Vagina (tissue), 2 donors: ENCODE results near the gene GPR162. TPM values are rescaled to one million over a fixed set of nuclear protein-coding genes. Genes with fewer than 3 reads are reported as not detected.

Experiments
- DNase-seq, 2 donors: peaks; one replicate each; pipeline ENCODE4 v3.0.0-alpha.2; 2017; ENCODE audit errors: extremely low spot score in 2 of 2
- H3K27ac ChIP-seq: fragments of 200-600 bp; sonication (generic); one replicate; pipeline ENCODE4 v1.5.1; 2019
- H3K27me3 ChIP-seq: fragments of 200-600 bp; sonication (generic); one replicate; pipeline ENCODE4 v1.5.1; 2019
- H3K36me3 ChIP-seq, 2 donors: fragments of 200-600 bp; sonication (generic); one replicate each; pipeline ENCODE4 v1.5.1; 2017 to 2019
- H3K4me1 ChIP-seq: fragments of 200-600 bp; sonication (generic); one replicate; pipeline ENCODE4 v1.5.1; 2019
- H3K4me3 ChIP-seq, 2 donors: fragments of 200-600 bp; sonication (generic); 1 replicate in 1 of 2; 2 replicates in 1 of 2; pipeline ENCODE4 v1.5.1; 2016 to 2019
- H3K9me3 ChIP-seq: fragments of 200-600 bp; sonication (generic); one replicate; pipeline ENCODE4 v1.5.1; 2019
- POLR2A ChIP-seq, 2 donors: fragments of 450-650 bp; IDR thresholded peaks; one replicate each; pipeline ENCODE4 v1.6.1; 2017; ENCODE audit warnings: antibody characterized with exemption in 2 of 2, mild to moderate bottlenecking in 2 of 2, moderate library complexity in 2 of 2
- POLR2AphosphoS5 ChIP-seq, 2 donors: sonication (generic); formaldehyde crosslinking; IDR thresholded peaks; one replicate each; pipeline ENCODE4 v1.9.0; 2017; ENCODE audit warnings: antibody characterized with exemption in 2 of 2, mild to moderate bottlenecking in 2 of 2, low read depth in 1 of 2; ENCODE audit not compliant: insufficient read depth in 1 of 2
- intact Hi-C: fragments of 100-400 bp; cut with DNase I; formaldehyde crosslinking; loops from one replicate; pipeline ENCODE4 v1.15.1; 2023
- total RNA-seq: library from RNA; depleted of rRNA; stranded (reverse); fragments of >200 nt; gene quantifications from one replicate; pipeline ENCODE4 v1.2.3, GENCODE V29; 2016
- TF ChIP-seq, protein P1 (sequence below), 3 experiments: fragments of 450-650 bp in 2 of 3; fragments of 200-600 bp in 1 of 3; sonication (generic) in 1 of 3; IDR thresholded peaks; one replicate each; pipeline ENCODE4 v1.5.1; 2017 to 2019; ENCODE audit warnings: antibody characterized with exemption in 3 of 3, mild to moderate bottlenecking in 2 of 3, moderate library complexity in 2 of 3

Gene GPR162
- total RNA-seq, 1 donor from 2014 or later, result 3.2 TPM

DNA sequence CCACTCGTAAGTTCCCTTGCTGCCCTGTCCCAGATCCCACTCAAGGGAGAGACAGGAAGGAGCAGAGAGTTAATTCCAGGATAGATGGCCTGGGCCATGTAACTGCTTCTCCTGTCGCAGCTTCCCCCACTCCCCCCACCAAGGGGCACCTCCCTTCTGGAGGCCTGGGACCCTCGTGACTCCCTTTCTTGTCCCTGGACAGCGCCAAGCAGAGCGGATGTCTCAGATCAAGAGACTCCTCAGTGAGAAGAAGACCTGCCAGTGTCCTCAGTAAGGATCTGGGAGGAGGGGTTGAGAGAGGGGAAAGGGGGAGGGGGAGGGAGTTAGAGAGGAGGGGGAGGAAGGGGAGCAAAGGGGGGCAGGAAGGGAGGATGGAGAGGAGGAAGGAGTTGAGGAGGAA, 3.0 kb upstream of the GPR162 start:
- H3K36me3 ChIP-seq, result no peaks in the 10 kb centered on the region
- no peaks in the 10 kb centered on the region for H3K27me3 ChIP-seq
- no peak overlapping the region for H3K4me3 ChIP-seq
- H3K4me1 ChIP-seq, result peaks cover 19% of the 10 kb centered on the region
- no peak overlapping the region for H3K27ac ChIP-seq
- TF ChIP-seq POLR2A (IDR thresholded peaks at IDR 0.05) (no peak), POLR2AphosphoS5 (IDR thresholded peaks at IDR 0.05; ENCODE audit: insufficient read depth in 1 of 2, low read depth in 1 of 2) (no peak)
- TF ChIP-seq, protein P1, sequence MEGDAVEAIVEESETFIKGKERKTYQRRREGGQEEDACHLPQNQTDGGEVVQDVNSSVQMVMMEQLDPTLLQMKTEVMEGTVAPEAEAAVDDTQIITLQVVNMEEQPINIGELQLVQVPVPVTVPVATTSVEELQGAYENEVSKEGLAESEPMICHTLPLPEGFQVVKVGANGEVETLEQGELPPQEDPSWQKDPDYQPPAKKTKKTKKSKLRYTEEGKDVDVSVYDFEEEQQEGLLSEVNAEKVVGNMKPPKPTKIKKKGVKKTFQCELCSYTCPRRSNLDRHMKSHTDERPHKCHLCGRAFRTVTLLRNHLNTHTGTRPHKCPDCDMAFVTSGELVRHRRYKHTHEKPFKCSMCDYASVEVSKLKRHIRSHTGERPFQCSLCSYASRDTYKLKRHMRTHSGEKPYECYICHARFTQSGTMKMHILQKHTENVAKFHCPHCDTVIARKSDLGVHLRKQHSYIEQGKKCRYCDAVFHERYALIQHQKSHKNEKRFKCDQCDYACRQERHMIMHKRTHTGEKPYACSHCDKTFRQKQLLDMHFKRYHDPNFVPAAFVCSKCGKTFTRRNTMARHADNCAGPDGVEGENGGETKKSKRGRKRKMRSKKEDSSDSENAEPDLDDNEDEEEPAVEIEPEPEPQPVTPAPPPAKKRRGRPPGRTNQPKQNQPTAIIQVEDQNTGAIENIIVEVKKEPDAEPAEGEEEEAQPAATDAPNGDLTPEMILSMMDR (IDR thresholded peaks at IDR 0.05), result no peak
- intact Hi-C loops, result no loop called here
- H3K9me3 ChIP-seq, result no peaks in the 10 kb centered on the region
- DNase-seq, result no peak

DNA sequence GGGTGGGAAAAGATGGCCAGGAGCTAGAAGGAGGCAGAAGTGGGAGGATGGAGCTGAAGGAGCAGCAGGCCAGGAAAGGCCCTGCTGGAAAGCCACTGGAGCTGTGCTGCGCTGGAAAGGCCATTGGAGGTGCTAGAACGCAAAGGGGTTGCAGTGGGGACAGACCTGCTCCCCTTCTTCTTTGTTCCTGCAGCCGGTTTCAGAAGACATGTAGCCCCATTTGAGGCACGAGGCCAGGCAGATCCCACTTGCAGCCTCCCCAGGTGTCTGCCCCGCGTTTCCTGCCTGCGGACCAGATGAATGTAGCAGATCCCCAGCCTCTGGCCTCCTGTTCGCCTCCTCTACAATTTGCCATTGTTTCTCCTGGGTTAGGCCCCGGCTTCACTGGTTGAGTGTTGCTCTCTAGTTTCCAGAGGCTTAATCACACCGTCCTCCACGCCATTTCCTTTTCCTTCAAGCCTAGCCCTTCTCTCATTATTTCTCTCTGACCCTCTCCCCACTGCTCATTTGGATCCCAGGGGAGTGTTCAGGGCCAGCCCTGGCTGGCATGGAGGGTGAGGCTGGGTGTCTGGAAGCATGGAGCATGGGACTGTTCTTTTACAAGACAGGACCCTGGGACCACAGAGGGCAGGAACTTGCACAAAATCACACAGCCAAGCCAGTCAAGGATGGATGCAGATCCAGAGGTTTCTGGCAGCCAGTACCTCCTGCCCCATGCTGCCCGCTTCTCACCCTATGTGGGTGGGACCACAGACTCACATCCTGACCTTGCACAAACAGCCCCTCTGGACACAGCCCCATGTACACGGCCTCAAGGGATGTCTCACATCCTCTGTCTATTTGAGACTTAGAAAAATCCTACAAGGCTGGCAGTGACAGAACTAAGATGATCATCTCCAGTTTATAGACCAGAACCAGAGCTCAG, 2.3 kb upstream of the GPR162 start:
- Histone ChIP-seq H3K4me3 (no peak overlapping the region), H3K36me3 (no peaks in the 10 kb centered on the region), H3K9me3 (no peaks in the 10 kb centered on the region), H3K27ac (no peak overlapping the region), H3K27me3 (no peaks in the 10 kb centered on the region), H3K4me1 (peaks cover 19% of the 10 kb centered on the region)
- intact Hi-C loops, result no loop called here
- no peak for DNase-seq
- TF ChIP-seq POLR2AphosphoS5 (IDR thresholded peaks at IDR 0.05; ENCODE audit: insufficient read depth in 1 of 2, low read depth in 1 of 2) (no peak), POLR2A (IDR thresholded peaks at IDR 0.05) (no peak)
- TF ChIP-seq, protein P1 (IDR thresholded peaks at IDR 0.05), result no peak

DNA sequence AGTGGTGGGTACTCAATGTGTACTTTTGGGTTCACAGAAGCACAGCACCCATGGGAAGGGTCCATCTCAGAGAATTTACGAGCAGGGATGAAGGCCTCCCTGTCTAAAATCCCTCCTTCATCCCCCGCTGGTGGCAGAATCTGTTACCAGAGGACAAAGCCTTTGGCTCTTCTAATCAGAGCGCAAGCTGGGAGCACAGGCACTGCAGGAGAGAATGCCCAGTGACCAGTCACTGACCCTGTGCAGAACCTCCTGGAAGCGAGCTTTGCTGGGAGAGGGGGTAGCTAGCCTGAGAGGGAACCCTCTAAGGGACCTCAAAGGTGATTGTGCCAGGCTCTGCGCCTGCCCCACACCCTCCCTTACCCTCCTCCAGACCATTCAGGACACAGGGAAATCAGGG, 1.5 kb upstream of the GPR162 start:
- TF ChIP-seq POLR2A (IDR thresholded peaks at IDR 0.05) (no peak), POLR2AphosphoS5 (IDR thresholded peaks at IDR 0.05; ENCODE audit: insufficient read depth in 1 of 2, low read depth in 1 of 2) (no peak)
- TF ChIP-seq, protein P1 (IDR thresholded peaks at IDR 0.05), result no peak
- Histone ChIP-seq H3K4me3 (no peak overlapping the region), H3K27me3 (no peaks in the 10 kb centered on the region), H3K4me1 (peaks cover 24% of the 10 kb centered on the region), H3K27ac (no peak overlapping the region), H3K36me3 (no peaks in the 10 kb centered on the region), H3K9me3 (no peaks in the 10 kb centered on the region)
- DNase-seq, result no peak
- intact Hi-C loops, result no loop called here

DNA sequence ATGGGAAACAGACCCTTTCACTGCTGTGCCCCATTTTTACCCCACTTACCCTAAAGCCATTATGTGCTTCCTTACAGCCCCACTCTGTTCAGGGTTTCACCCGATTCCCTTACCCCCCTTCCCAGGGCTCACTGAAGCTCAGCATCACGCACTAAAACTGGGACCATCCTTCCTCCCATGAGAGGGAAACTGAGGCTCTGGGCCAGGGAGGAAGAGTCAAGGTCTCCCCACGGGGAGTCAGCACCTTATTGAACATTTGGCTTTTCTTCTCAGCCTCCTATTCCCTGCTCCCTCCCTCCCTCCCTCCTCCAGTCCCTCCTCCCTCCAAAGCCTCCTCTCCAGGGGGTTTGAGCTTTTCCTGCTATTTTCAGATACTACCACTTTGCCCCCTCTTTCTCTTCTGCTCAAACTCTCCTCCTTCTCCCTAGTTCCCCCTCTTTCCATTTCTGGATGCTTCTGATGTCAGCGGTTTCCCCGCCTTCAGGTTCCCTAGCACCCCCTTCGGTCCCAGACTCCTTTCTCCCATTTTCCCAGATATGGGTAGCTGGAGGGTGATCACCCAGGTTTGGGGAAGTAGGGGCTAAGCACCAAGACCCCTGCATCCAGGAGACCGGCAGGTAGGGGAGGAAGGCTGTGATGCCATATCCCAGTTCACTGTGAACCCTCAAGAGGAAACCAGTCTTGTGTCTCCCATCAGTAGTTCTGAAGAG, 960 bp downstream of the GPR162 start:
- Histone ChIP-seq H3K36me3 (no peaks in the 10 kb centered on the region), H3K27ac (no peak overlapping the region), H3K9me3 (no peaks in the 10 kb centered on the region), H3K27me3 (no peaks in the 10 kb centered on the region), H3K4me1 (peaks cover 43% of the 10 kb centered on the region), H3K4me3 (peak overlapping the region in 1 of 2 donors; percentile 36)
- TF ChIP-seq POLR2AphosphoS5 (IDR thresholded peaks at IDR 0.05; ENCODE audit: insufficient read depth in 1 of 2, low read depth in 1 of 2), result no peak
- TF ChIP-seq POLR2A (IDR thresholded peaks at IDR 0.05), result no peak
- TF ChIP-seq, protein P1 (IDR thresholded peaks at IDR 0.05), result no peak
- DNase-seq, result no peak
- intact Hi-C loops, result no loop called here
